ENCODE data around the gene DYSF.

DNA sequence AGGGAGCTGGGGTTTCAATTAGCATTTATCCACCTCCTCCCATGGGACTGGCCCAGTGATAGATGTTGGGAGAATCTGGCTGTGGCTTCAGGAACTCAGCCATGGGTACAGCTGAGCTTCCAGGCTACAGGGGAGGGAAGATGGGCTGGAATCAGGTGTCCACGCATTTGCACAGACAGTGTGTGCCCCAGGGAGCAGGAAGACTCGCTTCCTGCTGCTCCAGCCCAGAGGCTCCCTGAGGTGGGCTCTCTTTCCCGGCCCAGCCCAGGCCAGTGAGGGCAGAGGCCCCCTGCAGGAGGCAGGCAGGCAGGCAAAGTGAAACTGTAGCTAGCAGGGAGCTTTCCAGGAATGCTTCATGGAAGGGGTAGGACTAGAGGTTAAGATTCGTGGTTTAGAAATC lies 28.7 kb downstream of the DYSF start:
- TF ChIP-seq, protein P1, sequence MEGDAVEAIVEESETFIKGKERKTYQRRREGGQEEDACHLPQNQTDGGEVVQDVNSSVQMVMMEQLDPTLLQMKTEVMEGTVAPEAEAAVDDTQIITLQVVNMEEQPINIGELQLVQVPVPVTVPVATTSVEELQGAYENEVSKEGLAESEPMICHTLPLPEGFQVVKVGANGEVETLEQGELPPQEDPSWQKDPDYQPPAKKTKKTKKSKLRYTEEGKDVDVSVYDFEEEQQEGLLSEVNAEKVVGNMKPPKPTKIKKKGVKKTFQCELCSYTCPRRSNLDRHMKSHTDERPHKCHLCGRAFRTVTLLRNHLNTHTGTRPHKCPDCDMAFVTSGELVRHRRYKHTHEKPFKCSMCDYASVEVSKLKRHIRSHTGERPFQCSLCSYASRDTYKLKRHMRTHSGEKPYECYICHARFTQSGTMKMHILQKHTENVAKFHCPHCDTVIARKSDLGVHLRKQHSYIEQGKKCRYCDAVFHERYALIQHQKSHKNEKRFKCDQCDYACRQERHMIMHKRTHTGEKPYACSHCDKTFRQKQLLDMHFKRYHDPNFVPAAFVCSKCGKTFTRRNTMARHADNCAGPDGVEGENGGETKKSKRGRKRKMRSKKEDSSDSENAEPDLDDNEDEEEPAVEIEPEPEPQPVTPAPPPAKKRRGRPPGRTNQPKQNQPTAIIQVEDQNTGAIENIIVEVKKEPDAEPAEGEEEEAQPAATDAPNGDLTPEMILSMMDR (IDR thresholded peaks at IDR 0.05), result no peak
- TF ChIP-seq ZFX (IDR thresholded peaks at IDR 0.05; ENCODE audit: borderline replicate concordance), result no peak

Data from 22Rv1 (cell line).